ENCODE measurements around the gene SLC26A2. TPM values are rescaled to one million over a fixed set of nuclear protein-coding genes. Genes with fewer than 3 reads are reported as not detected.

SLC26A2 gene
- total and polyA plus RNA-seq, 2 of the 8 experiments (the other 6 are each of a cell fraction or from before 2014, with no cell fraction given), result 3.7 to 11.4 TPM

DNA sequence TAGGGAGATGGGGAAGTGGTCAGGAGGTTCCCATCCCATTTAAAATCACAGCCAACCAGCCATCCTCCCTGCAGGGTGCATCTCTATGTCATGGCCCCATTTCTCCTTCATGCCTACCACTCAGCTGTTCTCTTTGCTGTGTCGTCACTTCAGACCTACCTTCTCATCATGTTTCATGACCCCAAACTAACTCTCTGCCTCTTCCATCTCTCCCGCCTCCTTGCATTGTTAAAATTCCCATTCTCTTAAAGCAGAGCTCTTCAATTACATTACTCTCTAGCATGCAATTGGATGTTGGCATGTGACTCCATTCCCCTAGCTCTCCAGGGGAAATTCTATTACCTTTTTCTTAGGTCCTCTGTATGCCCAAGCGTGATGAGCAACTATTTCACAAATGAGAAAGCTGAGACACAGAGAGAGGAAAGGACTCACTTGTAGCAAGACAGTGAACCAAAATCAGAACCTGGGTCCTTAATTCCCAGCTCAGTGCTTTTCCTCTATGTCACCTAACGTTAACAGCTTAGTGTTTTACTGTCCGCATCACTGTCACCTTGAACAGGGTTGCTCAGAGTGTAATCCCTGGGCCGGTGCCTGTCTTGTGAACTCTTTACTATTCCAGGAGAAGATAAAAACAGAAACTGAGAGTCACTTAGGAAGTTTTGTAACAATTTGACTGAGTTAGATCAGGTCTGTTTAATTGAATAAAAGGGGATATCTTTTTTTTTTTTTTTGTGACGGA, 44.1 kb upstream of the SLC26A2 start:
- H3K14ac ChIP-seq (ENCODE audit: insufficient read length), result no peak overlapping the region
- H3K9ac ChIP-seq (replicated peaks in 1 of 4; ENCODE audit: extremely low read depth in 1 of 4, low read depth in 3 of 4, low read length in 3 of 4), result no peak overlapping the region
- no peak overlapping the region for H3K18ac ChIP-seq (ENCODE audit: extremely low read depth, low read length)
- no peak for DNase-seq (ENCODE audit: low read depth in 1 of 2, low spot score in 2 of 2)
- CTCF ChIA-PET (ENCODE audit: partially characterized antibody), result interaction anchor here (0.7 to 2.6 kb wide), 15 partner anchors 9 to 260 kb away, joined by 3 to 10 read pairs (median 4); partner anchors contain the start of gene SLC26A2
- H2BK12ac ChIP-seq (ENCODE audit: low read depth, low read length), result peak overlapping the region; percentile 43; the same call in 1 of the 2 replicates
- no peak overlapping the region for H2BK15ac ChIP-seq (ENCODE audit: low read length)
- H3K79me2 ChIP-seq (ENCODE audit: control insufficient read depth in 1 of 2, insufficient read depth in 2 of 2, low read length in 2 of 2), result no peaks in the 10 kb centered on the region
- peaks cover 0 to 3% (median 0%) of the 10 kb centered on the region in 4 experiments; a peak in 1 of 7 replicates for H3K4me1 ChIP-seq (replicated peaks in 1 of 4; ENCODE audit: control insufficient read depth in 3 of 4, insufficient read depth in 4 of 4, low read length in 3 of 4)
- no peak overlapping the region for H3K23ac ChIP-seq (ENCODE audit: insufficient read length)
- FAIRE-seq, result no peak
- H3K4ac ChIP-seq (replicated peaks; ENCODE audit: insufficient read length, low read depth, low read length), result no peak overlapping the region
- H2BK5ac ChIP-seq (ENCODE audit: low read depth, low read length), result no peak overlapping the region
- H3K56ac ChIP-seq (replicated peaks; ENCODE audit: insufficient read length, low read depth, low read length), result no peak overlapping the region
- H4K5ac ChIP-seq (ENCODE audit: insufficient read length, low read depth, low read length), result no peak overlapping the region
- no peak overlapping the region for H3K4me3 ChIP-seq (ENCODE audit: extremely low read depth in 1 of 4, insufficient read depth in 2 of 4, low read depth in 3 of 4, low read length in 4 of 4)
- H3K27me3 ChIP-seq (replicated peaks in 1 of 4; ENCODE audit: control insufficient read depth in 3 of 4, extremely low read depth in 1 of 4, insufficient read depth in 3 of 4, low read length in 3 of 4), result no peaks in the 10 kb centered on the region
- H4K91ac ChIP-seq (replicated peaks; ENCODE audit: insufficient read length, low read length), result no peak overlapping the region
- H3K79me1 ChIP-seq (ENCODE audit: low read depth, low read length), result no peaks in the 10 kb centered on the region
- H4K20me1 ChIP-seq (replicated peaks in 1 of 2; ENCODE audit: control insufficient read depth in 1 of 2, insufficient read depth in 2 of 2, low read length in 2 of 2), result no peaks in the 10 kb centered on the region
- H3K9me3 ChIP-seq (ENCODE audit: insufficient read depth in 2 of 2, low read depth in 1 of 2, low read length in 1 of 2), result no peaks in the 10 kb centered on the region
- H2AK5ac ChIP-seq (ENCODE audit: low read depth, low read length), result no peak overlapping the region
- H2BK20ac ChIP-seq (ENCODE audit: low read length), result 0 out of 2 replicates have a peak overlapping the region, but pooled peaks have one; percentile 32
- H3K27ac ChIP-seq (ENCODE audit: low read depth, low read length), result no peak overlapping the region
- 88% methylated on average over 7 of the region's 7 CpGs; no CpG with 5 or more reads in 1 of the 2 experiments for WGBS, 2 experiments (ENCODE audit: extremely low coverage in 1 of 2, insufficient coverage in 1 of 2, insufficient read length in 1 of 2, insufficient replicate concordance in 2 of 2, low coverage in 1 of 2, low lambda C conversion rate in 2 of 2, missing lambda C conversion rate in 1 of 2)
- H4K8ac ChIP-seq (ENCODE audit: extremely low read depth, insufficient read depth, low read length), result no peak overlapping the region
- no peak overlapping the region for H3K4me2 ChIP-seq (ENCODE audit: insufficient read depth in 1 of 2, low read depth in 2 of 2, low read length in 2 of 2)
- POLR2A ChIA-PET (ENCODE audit: partially characterized antibody), result interaction anchor here (0.9 kb wide), 1 partner anchor 9 kb away, joined by 3 read pairs; no protein-coding TSS in a partner anchor
- H3K23me2 ChIP-seq (ENCODE audit: low read depth, low read length), result no peaks in the 10 kb centered on the region
- H2AFZ ChIP-seq (ENCODE audit: low read length), result peak overlapping the region; percentile 11; the same call in 1 of the 2 replicates
- no peak overlapping the region for H2BK120ac ChIP-seq (replicated peaks; ENCODE audit: low read depth, low read length)
- no peaks in the 10 kb centered on the region for H3K36me3 ChIP-seq (ENCODE audit: control insufficient read depth in 2 of 4, insufficient read depth in 4 of 4, low read length in 3 of 4)
- TF ChIP-seq NANOG (IDR thresholded peaks at IDR 0.05; ENCODE audit: insufficient read depth, low read depth, low read length, poor library complexity, severe bottlenecking) (no peak), NRF1 (IDR thresholded peaks at IDR 0.05; ENCODE audit: low read depth, low read length) (no peak), CTBP2 (IDR thresholded peaks at IDR 0.05; ENCODE audit: borderline replicate concordance, insufficient read depth, insufficient read length, low read length) (no peak), GTF2F1 (IDR thresholded peaks at IDR 0.05; ENCODE audit: borderline replicate concordance, low read depth, low read length) (no peak), JUND (IDR thresholded peaks at IDR 0.05; ENCODE audit: low read length) (no peak), BRCA1 (IDR thresholded peaks at IDR 0.05; ENCODE audit: low read depth, low read length) (no peak), SP2 (IDR thresholded peaks at IDR 0.05; ENCODE audit: low read length) (no peak), GABPA (IDR thresholded peaks at IDR 0.05; ENCODE audit: borderline replicate concordance, insufficient read depth, low read length) (no peak), POU5F1 (IDR thresholded peaks at IDR 0.05; ENCODE audit: low read depth, low read length) (no peak), JUN (IDR thresholded peaks at IDR 0.05; ENCODE audit: low read depth, low read length) (no peak)
